NCI-H526 treated with DMSO at 0.1 percent for 48 hours (cell line): ENCODE results near the gene DOCK2.

Experiments used
- DNase-seq: peaks from one replicate; lab custom pipeline; 2025; lab: John Stamatoyannopoulos, UW

The DOCK2 gene

GRCh38 chr5:170131235-170131634 is 494.2 kb downstream of the DOCK2 start:
- DNase-seq = no peak

GRCh38 chr5:170132269-170132975 is 495.3 kb downstream of the DOCK2 start:
- no peak for DNase-seq
